GDM1 (cell line): ENCODE measurements around the gene FEV.

Experiments
- DNase-seq: peaks from one replicate; lab custom pipeline; 2025; lab: John Stamatoyannopoulos, UW

FEV gene

GRCh38 chr2:218985021-218985324, at the start of gene FEV:
Gene FEV (minus strand): TSS chr2:218985184. CDS start chr2:218985075, 109 bp downstream.
- DNase-seq = no peak

- no peak for DNase-seq
Measured at GRCh38 chr2:219032051-219032745, 47.2 kb upstream of the FEV start.

GRCh38 chr2:219031005-219031738, 46.2 kb upstream of the FEV start:
- DNase-seq = no peak

GRCh38 chr2:219030177-219030940, 45.4 kb upstream of the FEV start:
- DNase-seq = no peak

GRCh38 chr2:219029829-219030165, 44.8 kb upstream of the FEV start:
- peak; percentile 29 for DNase-seq

- no peak for DNase-seq
Measured at GRCh38 chr2:219028996-219029828, 44.2 kb upstream of the FEV start.

GRCh38 chr2:219028141-219028540, 43.2 kb upstream of the FEV start:
- no peak for DNase-seq

- no peak for DNase-seq
Measured at GRCh38 chr2:219027511-219028055, 42.6 kb upstream of the FEV start.

GRCh38 chr2:219026946-219027345, 42.0 kb upstream of the FEV start:
- DNase-seq = no peak

GRCh38 chr2:219025637-219026585, 40.9 kb upstream of the FEV start:
- DNase-seq = no peak

- DNase-seq = no peak
Measured at GRCh38 chr2:219024059-219024458, 39.1 kb upstream of the FEV start.

GRCh38 chr2:219023045-219023605, 38.1 kb upstream of the FEV start:
- DNase-seq = no peak

GRCh38 chr2:219022616-219023015, 37.6 kb upstream of the FEV start:
- DNase-seq = no peak

GRCh38 chr2:219022041-219022440, 37.1 kb upstream of the FEV start:
- no peak for DNase-seq

- DNase-seq = no peak
Measured at GRCh38 chr2:219021591-219021990, 36.6 kb upstream of the FEV start.

GRCh38 chr2:219020604-219021365, 35.8 kb upstream of the FEV start:
- DNase-seq = no peak

GRCh38 chr2:219019436-219019835, 34.5 kb upstream of the FEV start:
- no peak for DNase-seq

GRCh38 chr2:219018726-219019125, 33.7 kb upstream of the FEV start:
- DNase-seq = no peak

GRCh38 chr2:219018286-219018685, 33.3 kb upstream of the FEV start:
- DNase-seq = no peak
